Esophagus muscularis mucosa (tissue), 4 donors: ENCODE data around the gene DAZAP1.

Experiments
- CTCF ChIP-seq, 3 experiments: fragments of 200-600 bp in 2 of 3; fragments of 450-650 bp in 1 of 3; sonication (generic) in 2 of 3; IDR thresholded peaks; one replicate each; pipeline ENCODE4 v1.5.1; 2017 to 2019; ENCODE audit warnings: antibody characterized with exemption in 3 of 3, mild to moderate bottlenecking in 2 of 3, moderate library complexity in 1 of 3
- EP300 ChIP-seq: sonication (generic); formaldehyde crosslinking; IDR thresholded peaks from one replicate; pipeline ENCODE4 v1.6.1; 2017; ENCODE audit warnings: antibody characterized with exemption
- POLR2A ChIP-seq: fragments of 450-650 bp; IDR thresholded peaks from one replicate; pipeline ENCODE4 v1.6.1; 2017; ENCODE audit warnings: antibody characterized with exemption, moderate library complexity, mild to moderate bottlenecking, low read depth
- POLR2AphosphoS5 ChIP-seq, 2 donors: sonication (generic); formaldehyde crosslinking; IDR thresholded peaks; one replicate each; pipeline ENCODE4 v1.6.1; 2017; ENCODE audit warnings: antibody characterized with exemption in 2 of 2

GRCh38 chr19:1481224-1481892 is 74.0 kb downstream of the DAZAP1 start:
- TF ChIP-seq EP300 (no peak), CTCF (IDR thresholded peaks at IDR 0.05) (no peak), POLR2AphosphoS5 (IDR thresholded peaks at IDR 0.05) (no peak), POLR2A (no peak)
